ENCODE data around the gene BLOC1S5.

GRCh38 chr6:7993952-7994351 lies 70.2 kb downstream of the BLOC1S5 start:
- peak; percentile 58 for TF ChIP-seq CTCF (conservative IDR thresholded peaks at IDR 0.05; ENCODE audit: low read depth, low read length)
- TF ChIP-seq EZH2 (IDR thresholded peaks at IDR 0.05; ENCODE audit: low read length, unreplicated experiment) = no peak
